GM19324 (cell line): ENCODE measurements around the gene ADAM23.

Experiments used
- ATAC-seq: cut with Tn5 transposase; IDR thresholded peaks from one replicate; pipeline ENCODE4 v1.9.1; 2021; ENCODE audit warnings: mild to moderate bottlenecking, moderate library complexity; ENCODE audit not compliant: unreplicated experiment, low FRiP score

Gene ADAM23

GRCh38 chr2:206558492-206558891, 115.2 kb downstream of the ADAM23 start:
- no peak for ATAC-seq

- no peak for ATAC-seq
Observed at GRCh38 chr2:206561962-206562361, 118.6 kb downstream of the ADAM23 start.

GRCh38 chr2:206562375-206562774, 119.0 kb downstream of the ADAM23 start:
- no peak for ATAC-seq

GRCh38 chr2:206563374-206563773, 120.0 kb downstream of the ADAM23 start:
- no peak for ATAC-seq

- no peak for ATAC-seq
Observed at GRCh38 chr2:206565666-206566065, 122.3 kb downstream of the ADAM23 start.

- no peak for ATAC-seq
Observed at GRCh38 chr2:206569470-206569869, 126.1 kb downstream of the ADAM23 start.

- ATAC-seq, result no peak
Observed at GRCh38 chr2:206570199-206570598, 126.9 kb downstream of the ADAM23 start.

- no peak for ATAC-seq
Observed at GRCh38 chr2:206572725-206573124, 129.4 kb downstream of the ADAM23 start.

GRCh38 chr2:206573793-206574192, 130.5 kb downstream of the ADAM23 start:
- ATAC-seq, result no peak

- ATAC-seq, result no peak
Observed at GRCh38 chr2:206584323-206585116, 141.2 kb downstream of the ADAM23 start.

- no peak for ATAC-seq
Observed at GRCh38 chr2:206585335-206585734, 142.0 kb downstream of the ADAM23 start.

GRCh38 chr2:206586609-206587008, 143.3 kb downstream of the ADAM23 start:
- ATAC-seq, result no peak

- no peak for ATAC-seq
Observed at GRCh38 chr2:206597717-206598218, 154.4 kb downstream of the ADAM23 start.

- ATAC-seq, result no peak
Observed at GRCh38 chr2:206603243-206603642, 159.9 kb downstream of the ADAM23 start.

- no peak for ATAC-seq
Observed at GRCh38 chr2:206610451-206610850, 167.1 kb downstream of the ADAM23 start.

GRCh38 chr2:206611191-206611590, 167.9 kb downstream of the ADAM23 start:
- ATAC-seq, result no peak

- ATAC-seq, result no peak
Observed at GRCh38 chr2:206611736-206612135, 168.4 kb downstream of the ADAM23 start.

GRCh38 chr2:206614811-206615210, 171.5 kb downstream of the ADAM23 start:
- ATAC-seq, result no peak

- no peak for ATAC-seq
Observed at GRCh38 chr2:206615417-206616089, 172.2 kb downstream of the ADAM23 start.

GRCh38 chr2:206616151-206616550, 172.8 kb downstream of the ADAM23 start:
- no peak for ATAC-seq

GRCh38 chr2:206619011-206619410, 175.7 kb downstream of the ADAM23 start:
- no peak for ATAC-seq

- ATAC-seq, result no peak
Observed at GRCh38 chr2:206626108-206626507, 182.8 kb downstream of the ADAM23 start.
